ENCODE measurements around the gene SNX5. TPM values are rescaled to one million over a fixed set of nuclear protein-coding genes. Genes with fewer than 3 reads are reported as not detected.

SNX5 gene
- total and polyA plus RNA-seq, 2 of the 8 experiments (the other 6 are each of a cell fraction or from before 2014, with no cell fraction given) = 155 to 194 TPM

GRCh38 chr20:17912916-17913315 lies 55.7 kb downstream of the SNX5 start:
- no peak overlapping the region for H2BK12ac ChIP-seq (ENCODE audit: low read depth, low read length)
- no peaks in the 10 kb centered on the region for H3K36me3 ChIP-seq (ENCODE audit: control insufficient read depth in 2 of 4, insufficient read depth in 4 of 4, low read length in 3 of 4)
- H4K91ac ChIP-seq (replicated peaks; ENCODE audit: insufficient read length, low read length) = no peak overlapping the region
- H2AK5ac ChIP-seq (ENCODE audit: low read depth, low read length) = no peak overlapping the region
- FAIRE-seq (no peak), DNase-seq (ENCODE audit: low read depth in 1 of 2, low spot score in 2 of 2) (no peak)
- no peak overlapping the region for H3K27ac ChIP-seq (ENCODE audit: low read depth, low read length)
- no peak overlapping the region for H3K4me3 ChIP-seq (ENCODE audit: extremely low read depth in 1 of 4, insufficient read depth in 2 of 4, low read depth in 3 of 4, low read length in 4 of 4)
- no peaks in the 10 kb centered on the region for H3K4me1 ChIP-seq (replicated peaks in 1 of 4; ENCODE audit: control insufficient read depth in 3 of 4, insufficient read depth in 4 of 4, low read length in 3 of 4)
- H4K8ac ChIP-seq (ENCODE audit: extremely low read depth, insufficient read depth, low read length) = no peak overlapping the region
- H3K56ac ChIP-seq (replicated peaks; ENCODE audit: insufficient read length, low read depth, low read length) = no peak overlapping the region
- H3K23ac ChIP-seq (ENCODE audit: insufficient read length) = no peak overlapping the region
- H3K79me2 ChIP-seq (ENCODE audit: control insufficient read depth in 1 of 2, insufficient read depth in 2 of 2, low read length in 2 of 2) = no peaks in the 10 kb centered on the region
- no peak overlapping the region for H2BK5ac ChIP-seq (ENCODE audit: low read depth, low read length)
- H3K27me3 ChIP-seq (replicated peaks in 1 of 4; ENCODE audit: control insufficient read depth in 3 of 4, extremely low read depth in 1 of 4, insufficient read depth in 3 of 4, low read length in 3 of 4) = no peaks in the 10 kb centered on the region
- H4K20me1 ChIP-seq (replicated peaks in 1 of 2; ENCODE audit: control insufficient read depth in 1 of 2, insufficient read depth in 2 of 2, low read length in 2 of 2) = no peaks in the 10 kb centered on the region
- TF ChIP-seq HDAC6 (IDR thresholded peaks at IDR 0.05; ENCODE audit: low read depth, low read length) (no peak), TCF12 (IDR thresholded peaks at IDR 0.05; ENCODE audit: low read depth, low read length) (no peak), JUN (IDR thresholded peaks at IDR 0.05; ENCODE audit: low read depth, low read length) (no peak), RBBP5 (IDR thresholded peaks at IDR 0.05; ENCODE audit: borderline replicate concordance, low read depth, low read length) (no peak), KDM1A (IDR thresholded peaks at IDR 0.05; ENCODE audit: borderline replicate concordance, low read length) (no peak)
- no peak overlapping the region for H3K9ac ChIP-seq (replicated peaks in 1 of 4; ENCODE audit: extremely low read depth in 1 of 4, low read depth in 3 of 4, low read length in 3 of 4)
- H2BK120ac ChIP-seq (replicated peaks; ENCODE audit: low read depth, low read length) = no peak overlapping the region
- no peak overlapping the region for H3K4me2 ChIP-seq (ENCODE audit: insufficient read depth in 1 of 2, low read depth in 2 of 2, low read length in 2 of 2)
- no peak overlapping the region for H2BK15ac ChIP-seq (ENCODE audit: low read length)
- 81% methylated on average over 2 of the region's 2 CpGs; no CpG with 5 or more reads in 1 of the 2 experiments for WGBS, 2 experiments (ENCODE audit: extremely low coverage in 1 of 2, insufficient coverage in 1 of 2, insufficient read length in 1 of 2, insufficient replicate concordance in 2 of 2, low coverage in 1 of 2, low lambda C conversion rate in 2 of 2, missing lambda C conversion rate in 1 of 2)
- H3K4ac ChIP-seq (replicated peaks; ENCODE audit: insufficient read length, low read depth, low read length) = no peak overlapping the region
- H2AFZ ChIP-seq (ENCODE audit: low read length) = no peak overlapping the region
- H2BK20ac ChIP-seq (ENCODE audit: low read length) = no peak overlapping the region
- H3K23me2 ChIP-seq (ENCODE audit: low read depth, low read length) = no peaks in the 10 kb centered on the region
- H3K79me1 ChIP-seq (ENCODE audit: low read depth, low read length) = no peaks in the 10 kb centered on the region
- CTCF ChIA-PET (ENCODE audit: partially characterized antibody) = interaction anchor here (1.0 to 3.7 kb wide), 4 partner anchors 14 to 257 kb away, joined by 3 to 12 read pairs (median 4); partner anchors contain the start of gene RRBP1
- H3K9me3 ChIP-seq (ENCODE audit: insufficient read depth in 2 of 2, low read depth in 1 of 2, low read length in 1 of 2) = no peaks in the 10 kb centered on the region
- no peak overlapping the region for H3K18ac ChIP-seq (ENCODE audit: extremely low read depth, low read length)
- POLR2A ChIA-PET (ENCODE audit: partially characterized antibody) = interaction anchor here (1.1 kb wide), 1 partner anchor 31 kb away, joined by 3 read pairs; no protein-coding TSS in a partner anchor
- H3K14ac ChIP-seq (ENCODE audit: insufficient read length) = no peak overlapping the region
- H4K5ac ChIP-seq (ENCODE audit: insufficient read length, low read depth, low read length) = no peak overlapping the region
